PC-3 (cell line): Measurements from ENCODE around the gene ZNF839.

Source experiments
- EZH2phosphoT487 ChIP-seq: fragments of 300-600 bp; sonication (generic); IDR thresholded peaks from 2 replicates; pipeline ENCODE4 v1.6.1; 2018; ENCODE audit warnings: mild to moderate bottlenecking, antibody characterized with exemption, low read length, borderline replicate concordance
- TF ChIP-seq, protein P1 (sequence below): fragments of 300-600 bp; sonication (generic); conservative IDR thresholded peaks from 2 replicates; pipeline ENCODE4 v1.5.1; 2017; ENCODE audit warnings: antibody characterized with exemption, low read depth, mild to moderate bottlenecking, low read length

DNA sequence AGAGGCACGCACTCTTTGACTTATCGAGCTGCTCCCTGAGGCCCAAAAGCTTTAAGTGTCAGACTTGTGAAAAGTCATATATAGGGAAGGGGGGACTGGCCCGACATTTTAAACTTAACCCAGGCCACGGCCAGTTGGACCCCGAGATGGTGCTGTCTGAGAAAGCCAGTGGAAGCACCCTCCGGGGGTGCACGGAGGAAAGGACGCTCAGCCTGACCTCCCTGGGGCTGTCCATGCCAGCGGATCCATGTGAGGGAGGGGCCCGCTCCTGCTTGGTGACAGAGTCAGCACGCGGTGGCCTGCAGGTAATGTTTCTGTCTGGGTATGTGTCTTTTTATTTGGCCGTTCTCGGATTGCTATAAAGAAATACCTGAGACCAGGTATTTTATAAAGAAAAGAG, 7.0 kb downstream of the ZNF839 start:
- TF ChIP-seq, protein P1, sequence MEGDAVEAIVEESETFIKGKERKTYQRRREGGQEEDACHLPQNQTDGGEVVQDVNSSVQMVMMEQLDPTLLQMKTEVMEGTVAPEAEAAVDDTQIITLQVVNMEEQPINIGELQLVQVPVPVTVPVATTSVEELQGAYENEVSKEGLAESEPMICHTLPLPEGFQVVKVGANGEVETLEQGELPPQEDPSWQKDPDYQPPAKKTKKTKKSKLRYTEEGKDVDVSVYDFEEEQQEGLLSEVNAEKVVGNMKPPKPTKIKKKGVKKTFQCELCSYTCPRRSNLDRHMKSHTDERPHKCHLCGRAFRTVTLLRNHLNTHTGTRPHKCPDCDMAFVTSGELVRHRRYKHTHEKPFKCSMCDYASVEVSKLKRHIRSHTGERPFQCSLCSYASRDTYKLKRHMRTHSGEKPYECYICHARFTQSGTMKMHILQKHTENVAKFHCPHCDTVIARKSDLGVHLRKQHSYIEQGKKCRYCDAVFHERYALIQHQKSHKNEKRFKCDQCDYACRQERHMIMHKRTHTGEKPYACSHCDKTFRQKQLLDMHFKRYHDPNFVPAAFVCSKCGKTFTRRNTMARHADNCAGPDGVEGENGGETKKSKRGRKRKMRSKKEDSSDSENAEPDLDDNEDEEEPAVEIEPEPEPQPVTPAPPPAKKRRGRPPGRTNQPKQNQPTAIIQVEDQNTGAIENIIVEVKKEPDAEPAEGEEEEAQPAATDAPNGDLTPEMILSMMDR: no peak
- no peak for TF ChIP-seq EZH2phosphoT487
